GM21390 (cell line): Measurements from ENCODE around the gene SLC6A20.

Experiments used
- ATAC-seq: cut with Tn5 transposase; IDR thresholded peaks from one replicate; pipeline ENCODE4 v1.9.1; 2021; ENCODE audit not compliant: unreplicated experiment

Gene SLC6A20

GRCh38 chr3:45795882-45796765 is at the start of gene SLC6A20:
TSS of gene SLC6A20 (minus strand) at chr3:45796536. CDS start at chr3:45796419, 117 bp downstream.
- ATAC-seq, result no peak

GRCh38 chr3:45844616-45845015 is 48.3 kb upstream of the SLC6A20 start:
- ATAC-seq, result no peak

- no peak for ATAC-seq
Measured at GRCh38 chr3:45842851-45843625, 46.7 kb upstream of the SLC6A20 start.

- ATAC-seq, result peak; percentile 93
Measured at GRCh38 chr3:45841757-45842491, 45.6 kb upstream of the SLC6A20 start, which contains the start of gene LZTFL1. TSS of gene LZTFL1 (minus strand) at chr3:45842119. CDS start at chr3:45841991, 128 bp downstream.

- ATAC-seq, result no peak
Measured at GRCh38 chr3:45841420-45841756, 45.1 kb upstream of the SLC6A20 start.

- no peak for ATAC-seq
Measured at GRCh38 chr3:45838466-45838865, 42.1 kb upstream of the SLC6A20 start.

GRCh38 chr3:45832699-45833098 is 36.4 kb upstream of the SLC6A20 start:
- ATAC-seq, result no peak

GRCh38 chr3:45830121-45830520 is 33.8 kb upstream of the SLC6A20 start:
- no peak for ATAC-seq

- ATAC-seq, result no peak
Measured at GRCh38 chr3:45826908-45827307, 30.6 kb upstream of the SLC6A20 start.

- no peak for ATAC-seq
Measured at GRCh38 chr3:45826321-45826720, 30.0 kb upstream of the SLC6A20 start.

GRCh38 chr3:45821127-45821526 is 24.8 kb upstream of the SLC6A20 start:
- ATAC-seq, result no peak

GRCh38 chr3:45819543-45819942 is 23.2 kb upstream of the SLC6A20 start:
- ATAC-seq, result no peak

GRCh38 chr3:45817831-45818522 is 21.6 kb upstream of the SLC6A20 start:
- ATAC-seq, result no peak

- ATAC-seq, result no peak
Measured at GRCh38 chr3:45816544-45816943, 20.2 kb upstream of the SLC6A20 start.

- no peak for ATAC-seq
Measured at GRCh38 chr3:45814322-45814721, 18.0 kb upstream of the SLC6A20 start.

- ATAC-seq, result no peak
Measured at GRCh38 chr3:45807681-45808540, 11.6 kb upstream of the SLC6A20 start.

GRCh38 chr3:45807133-45807532 is 10.8 kb upstream of the SLC6A20 start:
- ATAC-seq, result no peak

- no peak for ATAC-seq
Measured at GRCh38 chr3:45806072-45806471, 9.7 kb upstream of the SLC6A20 start.

GRCh38 chr3:45803252-45803935 is 7.1 kb upstream of the SLC6A20 start:
- ATAC-seq, result no peak
